ENCODE results near the gene TET2.

The TET2 gene

DNA sequence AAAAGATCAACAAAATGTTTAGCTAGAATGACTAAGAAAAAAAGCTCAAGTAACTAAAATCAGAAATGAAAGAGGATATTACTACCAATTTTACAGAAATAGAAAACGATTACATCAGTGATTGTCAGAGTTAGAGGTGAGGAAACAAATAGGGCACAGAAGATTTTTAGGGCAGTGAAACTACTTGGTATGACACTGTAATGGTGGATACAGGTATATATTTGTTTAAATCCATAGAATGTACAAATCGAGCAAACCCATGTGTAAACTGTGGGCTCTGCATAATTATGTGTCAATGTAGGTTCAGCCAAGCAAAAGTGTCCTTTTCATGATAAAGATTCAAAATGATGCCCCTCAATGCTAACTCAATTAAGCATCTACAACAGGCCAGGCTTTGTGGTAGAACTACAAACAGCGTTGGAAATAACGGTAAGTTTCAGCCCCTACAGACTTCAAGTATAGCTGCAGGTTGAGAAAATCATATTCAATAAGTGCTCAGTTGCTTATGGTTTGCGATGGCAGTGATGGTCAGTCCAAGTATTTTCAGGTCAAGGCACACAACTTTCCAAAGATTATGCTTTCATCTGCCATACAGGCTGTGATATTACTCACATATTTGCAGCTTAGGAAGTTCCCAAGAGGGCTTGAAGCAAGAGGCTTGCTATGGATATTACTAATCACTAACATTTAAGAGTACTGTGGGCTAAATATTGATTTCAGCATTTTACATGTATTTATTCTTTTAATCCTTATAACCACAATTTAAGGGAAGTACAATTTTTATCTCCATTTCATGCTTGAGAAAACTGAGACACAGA is 158.6 kb downstream of the TET2 start:
- no peak for DNase-seq

DNA sequence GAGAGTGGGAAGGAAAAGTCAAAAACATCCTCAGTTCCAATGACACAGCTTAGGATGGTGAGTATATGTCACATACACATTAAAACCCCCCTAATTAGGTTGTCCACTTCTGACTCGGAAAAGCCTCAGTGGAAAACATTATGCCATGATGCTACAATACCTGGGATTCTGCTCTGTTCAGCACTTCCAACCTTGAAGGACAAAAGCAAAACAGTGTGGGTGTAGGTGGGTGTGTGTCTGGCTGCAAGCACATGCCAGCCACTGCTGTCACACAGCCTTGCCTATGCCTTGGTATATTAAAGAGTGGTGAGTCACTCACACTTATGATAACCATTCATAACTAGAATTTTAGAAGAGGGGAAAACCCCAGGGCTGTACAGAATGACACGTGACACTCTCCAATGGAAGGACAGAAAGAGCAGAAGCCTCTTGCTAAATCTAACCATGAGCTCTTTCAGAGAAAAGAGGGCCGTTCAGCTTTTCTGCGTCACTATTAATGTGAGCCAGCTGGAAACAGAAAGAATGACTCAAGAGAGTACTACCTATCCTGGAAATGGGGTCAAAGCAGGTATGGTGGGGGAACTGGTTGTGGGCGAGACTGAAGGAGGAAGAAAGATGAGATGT is 159.6 kb downstream of the TET2 start:
- no peak for DNase-seq

DNA sequence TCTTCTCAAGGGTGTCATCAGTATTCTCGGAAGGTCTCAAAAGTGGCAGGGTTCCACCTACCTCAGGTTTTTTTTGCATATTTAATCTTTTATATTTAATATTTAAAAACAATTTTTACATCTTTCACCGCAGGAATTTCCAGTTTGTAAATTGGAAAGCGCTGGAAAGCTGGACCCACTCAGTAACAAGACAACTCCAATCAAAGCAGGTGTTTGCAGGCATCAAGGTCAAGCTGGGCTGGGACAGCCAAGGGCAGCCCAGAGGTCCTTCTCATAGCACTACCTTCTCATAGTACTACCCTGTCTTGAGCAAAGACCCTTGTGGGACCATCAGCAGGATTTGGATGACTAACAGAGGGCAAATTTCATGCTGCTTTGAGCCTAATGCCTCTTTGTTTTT is 160.1 kb downstream of the TET2 start:
- no peak for DNase-seq

DNA sequence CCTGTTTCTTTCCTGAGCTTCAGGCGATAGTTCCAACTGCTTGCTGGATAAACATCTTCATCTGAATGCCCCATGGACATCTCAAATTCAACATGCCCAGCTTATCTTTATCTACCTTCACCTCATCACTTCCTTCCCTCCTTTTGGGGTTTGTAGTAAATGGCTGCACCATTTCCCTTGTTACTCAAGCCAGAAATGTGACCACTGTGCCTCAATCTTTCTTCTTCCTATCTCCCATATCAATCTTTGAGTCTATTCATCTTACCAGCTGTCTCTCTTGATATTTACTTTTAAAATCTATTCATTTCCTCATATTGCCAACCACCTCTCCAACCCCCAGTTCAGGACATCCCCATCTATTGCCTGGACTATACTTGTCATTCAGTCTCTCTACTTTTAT is 171.8 kb downstream of the TET2 start:
- DNase-seq = no peak

DNA sequence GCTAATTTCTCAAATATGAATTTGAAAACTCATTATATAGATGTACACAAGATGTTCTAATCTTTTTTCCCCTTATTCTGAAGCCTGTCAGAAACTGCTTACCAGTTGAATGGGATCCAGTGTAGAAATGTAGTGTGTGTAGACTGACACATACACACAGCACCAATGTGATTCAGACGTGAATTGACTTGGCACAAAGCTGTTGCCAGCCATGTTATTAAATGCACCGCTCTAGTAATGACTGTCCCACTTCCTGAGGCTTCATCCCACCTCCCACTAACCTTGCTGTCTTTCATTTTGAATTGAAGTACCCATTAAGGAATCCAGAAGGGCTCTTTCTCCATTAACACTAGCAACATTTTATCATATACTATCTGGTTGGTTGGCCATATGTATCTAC is 180.5 kb downstream of the TET2 start:
- DNase-seq = no peak

DNA sequence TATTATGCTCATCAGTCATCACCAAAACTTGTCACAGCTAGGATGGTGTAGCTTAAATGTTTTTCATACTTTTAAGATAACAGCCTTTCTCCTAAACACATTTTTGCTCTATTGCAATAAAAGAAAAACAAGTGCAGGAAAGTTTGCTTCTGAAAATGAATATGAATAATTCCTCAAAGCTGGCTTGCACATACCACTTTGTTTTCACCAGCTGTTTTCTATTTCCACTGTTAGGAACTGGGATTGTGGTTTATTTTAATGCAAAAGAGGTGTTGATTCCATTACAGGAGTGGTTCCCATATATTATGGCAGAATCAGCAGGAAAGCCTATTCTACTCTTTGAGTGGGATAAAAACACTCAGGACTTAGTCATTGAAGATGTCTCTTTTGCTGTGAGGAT is 181.3 kb downstream of the TET2 start:
- no peak for DNase-seq

DNA sequence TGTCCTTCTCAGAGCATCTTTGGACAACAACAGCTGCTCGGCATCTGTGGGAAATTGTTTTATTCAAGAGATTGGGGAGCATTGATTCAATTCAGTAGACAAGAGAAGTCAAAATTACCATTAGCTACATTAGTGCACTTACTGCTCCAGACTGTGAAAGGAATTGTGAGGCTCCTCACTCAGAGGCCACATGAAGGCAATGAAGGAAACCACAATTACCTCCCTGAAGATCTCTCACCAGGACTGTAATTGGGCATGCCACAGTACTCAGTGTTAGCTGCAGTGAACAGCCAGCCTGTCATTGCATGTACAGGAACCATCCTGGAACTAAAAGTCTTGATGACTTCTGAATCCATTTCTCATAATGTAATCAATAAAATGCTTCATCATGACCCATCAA is 182.4 kb downstream of the TET2 start:
- DNase-seq = no peak

All from AML-193 (cell line).